ENCODE results near the gene UCKL1. TPM values are rescaled to one million over a fixed set of nuclear protein-coding genes. Genes with fewer than 3 reads are reported as not detected.

The UCKL1 gene
- total RNA-seq = 10 to 100 TPM; 33.6 to 42.7 TPM
- polyA plus RNA-seq = 10 to 100 TPM; 34.8 to 37.5 TPM
- long read RNA-seq, donor 1, partial matches to known transcripts = 0 of 1 reads
- long read RNA-seq, donor 1, other reads (novel, unspliced or antisense) = 0 of 1 reads
- long read RNA-seq, donor 2 = 0 reads
- long read RNA-seq, donor 3 = 0 reads
- long read RNA-seq, donor 4 = 0 reads
- long read RNA-seq, donor 5, partial matches to known transcripts = 0 of 1 reads
- long read RNA-seq, donor 5, other reads (novel, unspliced or antisense) = 0 of 1 reads

- H3K27ac ChIP-seq (ENCODE audit: low read depth in 1 of 2, low read length in 1 of 2) = peak within 1 kb of the TSS; percentile 94 to 95
- ATAC-seq (ENCODE audit: insufficient read depth, low FRiP score) (peak; percentile 92), DNase-seq (peak; percentile 89 to 95 (median 89))
- H3K9me3 ChIP-seq (ENCODE audit: control insufficient read depth in 4 of 4, insufficient read depth in 3 of 4, low read length in 3 of 4) = no peaks in the 10 kb centered on the region
- H3K4me1 ChIP-seq (ENCODE audit: control insufficient read depth in 5 of 5, insufficient read depth in 5 of 5, low read length in 5 of 5) = peaks cover 0 to 36% (median 24%) of the 10 kb centered on the region in 5 donors
- H3K36me3 ChIP-seq (ENCODE audit: control insufficient read depth in 4 of 4, insufficient read depth in 4 of 4, low read length in 4 of 4) = peaks cover 0 to 21% (median 8%) of the 10 kb centered on the region in 4 donors
- H3K27me3 ChIP-seq (ENCODE audit: control insufficient read depth in 3 of 3, insufficient read depth in 3 of 3, low read length in 2 of 3) = no peaks in the 10 kb centered on the region
- peak within 1 kb of the TSS; percentile 25 to 32 for H3K9ac ChIP-seq (ENCODE audit: insufficient read depth in 1 of 2, low read length in 2 of 2)
- no peak for TF ChIP-seq CTCF (IDR thresholded peaks at IDR 0.05; ENCODE audit: control extremely low read depth, extremely low read depth)
- 0 to 1% methylated on average over 85 to 105 of the region's 105 CpGs for WGBS, 2 donors
- H3K4me3 ChIP-seq = peak within 1 kb of the TSS; percentile 92
Observed at GRCh38 chr20:63955827-63956663, at the start of gene UCKL1. Gene UCKL1 (minus strand): TSS chr20:63956416. CDS start chr20:63956372, 44 bp downstream.

- Histone ChIP-seq H3K27ac (ENCODE audit: low read depth in 1 of 2, low read length in 1 of 2) (no peak overlapping the region), H3K4me3 (no peak overlapping the region), H3K9ac (ENCODE audit: insufficient read depth in 1 of 2, low read length in 2 of 2) (no peak overlapping the region), H3K9me3 (ENCODE audit: control insufficient read depth in 4 of 4, insufficient read depth in 3 of 4, low read length in 3 of 4) (no peaks in the 10 kb centered on the region), H3K36me3 (ENCODE audit: control insufficient read depth in 4 of 4, insufficient read depth in 4 of 4, low read length in 4 of 4) (peaks cover 23 to 58% (median 34%) of the 10 kb centered on the region in 4 donors), H3K27me3 (ENCODE audit: control insufficient read depth in 3 of 3, insufficient read depth in 3 of 3, low read length in 2 of 3) (no peaks in the 10 kb centered on the region), H3K4me1 (ENCODE audit: control insufficient read depth in 5 of 5, insufficient read depth in 5 of 5, low read length in 5 of 5) (no peaks in the 10 kb centered on the region)
- WGBS, 2 donors = 72% methylated on average over 6 of the region's 6 CpGs
- no peak for TF ChIP-seq CTCF (IDR thresholded peaks at IDR 0.05; ENCODE audit: control extremely low read depth, extremely low read depth)
- no peak for DNase-seq
- no peak for ATAC-seq (ENCODE audit: insufficient read depth, low FRiP score)
Observed at GRCh38 chr20:64005394-64005793, 49.2 kb upstream of the UCKL1 start.

GRCh38 chr20:64003960-64004725, 47.9 kb upstream of the UCKL1 start:
- no peak overlapping the region for H3K4me3 ChIP-seq
- DNase-seq (no peak), ATAC-seq (ENCODE audit: insufficient read depth, low FRiP score) (no peak)
- no peak overlapping the region for H3K27ac ChIP-seq (ENCODE audit: low read depth in 1 of 2, low read length in 1 of 2)
- 61 to 81% methylated on average over 7 of the region's 7 CpGs for WGBS, 2 donors
- no peak for TF ChIP-seq CTCF (IDR thresholded peaks at IDR 0.05; ENCODE audit: control extremely low read depth, extremely low read depth)
- no peaks in the 10 kb centered on the region for H3K9me3 ChIP-seq (ENCODE audit: control insufficient read depth in 4 of 4, insufficient read depth in 3 of 4, low read length in 3 of 4)
- H3K4me1 ChIP-seq (ENCODE audit: control insufficient read depth in 5 of 5, insufficient read depth in 5 of 5, low read length in 5 of 5) = no peaks in the 10 kb centered on the region
- no peak overlapping the region for H3K9ac ChIP-seq (ENCODE audit: insufficient read depth in 1 of 2, low read length in 2 of 2)
- no peaks in the 10 kb centered on the region for H3K27me3 ChIP-seq (ENCODE audit: control insufficient read depth in 3 of 3, insufficient read depth in 3 of 3, low read length in 2 of 3)
- peaks cover 23 to 62% (median 33%) of the 10 kb centered on the region in 4 donors for H3K36me3 ChIP-seq (ENCODE audit: control insufficient read depth in 4 of 4, insufficient read depth in 4 of 4, low read length in 4 of 4)

All from lung (tissue), 16 donors.